Stomach (tissue), 9 donors: Measurements from ENCODE around the gene AMPD3. TPM values are rescaled to one million over a fixed set of nuclear protein-coding genes. Genes with fewer than 3 reads are reported as not detected.

Experiments
- DNase-seq, 2 donors: peaks; one replicate each; pipeline versions ENCODE4 v3.0.0 to v3.0.0-alpha.2; 2013 to 2019
- H3K27ac ChIP-seq, 5 donors: fragments of 200-600 bp in 4 of 5; sonication (generic) in 4 of 5; one replicate each; pipeline ENCODE4 v1.5.1; 2013 to 2019; ENCODE audit warnings: mild to moderate bottlenecking in 1 of 5, moderate library complexity in 1 of 5
- H3K27me3 ChIP-seq, 3 donors: fragments of 200-600 bp; sonication (generic); one replicate each; pipeline ENCODE4 v1.5.1; 2017 to 2019; ENCODE audit warnings: mixed run types in 1 of 3
- H3K36me3 ChIP-seq, 4 donors: fragments of 200-600 bp; sonication (generic); 1 replicate in 3 of 4; 2 replicates in 1 of 4; pipeline ENCODE4 v1.5.1; 2016 to 2019
- H3K4me1 ChIP-seq, 4 donors: fragments of 200-600 bp; sonication (generic); one replicate each; pipeline ENCODE4 v1.5.1; 2016 to 2019
- H3K4me3 ChIP-seq, 4 donors: fragments of 200-600 bp; sonication (generic) in 3 of 4; one replicate each; pipeline ENCODE4 v1.5.1; 2016 to 2019; ENCODE audit warnings: mild to moderate bottlenecking in 1 of 4
- H3K9me3 ChIP-seq, 4 donors: fragments of 200-600 bp; sonication (generic); one replicate each; pipeline ENCODE4 v1.5.1; 2016 to 2019
- POLR2A ChIP-seq, 4 donors: fragments of 450-650 bp; IDR thresholded peaks; one replicate each; pipeline ENCODE4 v1.6.1; 2016; ENCODE audit warnings: antibody characterized with exemption in 4 of 4, control low read depth in 2 of 4, mild to moderate bottlenecking in 1 of 4, moderate library complexity in 1 of 4
- POLR2AphosphoS5 ChIP-seq, 3 donors: sonication (generic); formaldehyde crosslinking; IDR thresholded peaks; one replicate each; pipeline ENCODE4 v1.6.1; 2016; ENCODE audit warnings: antibody characterized with exemption in 3 of 3
- WGBS, 5 donors: extraction: QIAGEN DNeasy Blood & Tissue Kit in 3 of 5; methylation state at CpG; one replicate each; pipeline versions ENCODE4 v1.1.5 to v1.1.7; 2013 to 2018; 5-methylcytosine and 5-hydroxymethylcytosine counted together
- intact Hi-C: fragments of 100-400 bp; cut with DNase I; formaldehyde crosslinking; loops from one replicate; pipeline ENCODE4 v1.15.1; 2023; ENCODE audit warnings: low total_unique reads
- polyA plus RNA-seq, 3 donors: library from polyadenylated mRNA; stranded (reverse); fragments of 200-250 nt; gene quantifications; one replicate each; pipeline ENCODE4 v1.2.3, GENCODE V29; 2013
- total RNA-seq, 5 donors: library from RNA; depleted of rRNA; stranded (reverse); fragments of >200 nt; gene quantifications; one replicate each; pipeline versions ENCODE4 v1.1.0 to v1.2.3, GENCODE V29; 2014 to 2016
- donor health status: healthy with polysubstance abuse.
- donor health status: Bipolar disorder and iron deficiency.
- donor health status: healthy.

AMPD3 gene
- total and polyA plus RNA-seq, 8 donors, result 4.1 to 20.4 (median 8.5) TPM

DNA sequence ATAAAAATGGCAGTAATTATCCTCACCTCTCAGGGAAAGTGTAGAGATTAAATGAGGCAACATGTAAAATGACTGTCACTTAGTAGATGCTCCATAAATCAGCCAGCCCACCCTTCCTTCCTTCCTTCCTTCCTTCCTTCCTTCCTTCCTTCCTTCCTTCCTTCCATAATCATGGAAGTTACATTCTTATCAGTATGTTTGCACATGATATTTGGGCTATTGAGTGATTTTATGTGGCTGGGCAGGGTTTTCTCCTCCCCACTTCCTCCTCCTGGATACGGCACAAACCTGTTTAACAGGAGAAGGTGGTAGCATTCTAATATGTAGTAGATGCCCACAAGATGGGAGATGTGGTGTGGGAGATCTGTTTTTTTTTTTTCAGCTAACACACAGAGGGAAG, 101.5 kb downstream of the AMPD3 start:
- peak in 1 of 2 donors; percentile 39 for DNase-seq
- Histone ChIP-seq H3K27me3 (no peaks in the 10 kb centered on the region), H3K36me3 (peaks cover 0 to 5% (median 0%) of the 10 kb centered on the region in 4 donors), H3K9me3 (peaks cover 0 to 5% (median 2%) of the 10 kb centered on the region in 4 donors), H3K27ac (no peak overlapping the region), H3K4me3 (no peak overlapping the region), H3K4me1 (no peaks in the 10 kb centered on the region)
- 15 to 46% (median 32%) methylated on average over 1 of the region's 1 CpG for WGBS, 5 donors
- TF ChIP-seq POLR2A (IDR thresholded peaks at IDR 0.05), result no peak
- TF ChIP-seq POLR2AphosphoS5 (IDR thresholded peaks at IDR 0.05), result no peak
- intact Hi-C loops, result no loop called here

Other genes with a start within 250 kb of the AMPD3 start
- gene SBF2, start 161.0 kb upstream of the AMPD3 start, total RNA-seq, result 100 to 1,000 TPM in 2 of 5 donors, 10 to 100 TPM in 3; 24.0 to 260 (median 64.8) TPM
- 10 to 100 TPM in 2 of 3 donors, 1 to 10 TPM in 1; 8.6 to 13.3 (median 12.5) TPM for gene SBF2, start 161.0 kb upstream of the AMPD3 start, polyA plus RNA-seq
- gene ADM, start 150.2 kb upstream of the AMPD3 start, total RNA-seq, result 100 to 1,000 TPM in 1 of 5 donors, 10 to 100 TPM in 4; 33.9 to 144 (median 57.4) TPM
- gene ADM, start 150.2 kb upstream of the AMPD3 start, polyA plus RNA-seq, result 10 to 100 TPM; 14.3 to 21.5 (median 19.7) TPM
- 10 to 100 TPM in 3 of 5 donors, 1 to 10 TPM in 2; 6.4 to 71.2 (median 22.5) TPM for gene RNF141, start 85.9 kb downstream of the AMPD3 start, total RNA-seq
- 10 to 100 TPM; 14.9 to 22.0 (median 16.2) TPM for gene RNF141, start 85.9 kb downstream of the AMPD3 start, polyA plus RNA-seq
- gene LYVE1, start 113.4 kb downstream of the AMPD3 start, total RNA-seq, result 100 to 1,000 TPM in 1 of 5 donors, 10 to 100 TPM in 3, 1 to 10 TPM in 1; 5.2 to 149 (median 26.8) TPM
- gene LYVE1, start 113.4 kb downstream of the AMPD3 start, polyA plus RNA-seq, result 10 to 100 TPM in 1 of 3 donors, 1 to 10 TPM in 2; 7.3 to 14.4 (median 8.6) TPM
- gene IRAG1, start 238.5 kb downstream of the AMPD3 start, total RNA-seq, result 10 to 100 TPM; 24.6 to 60.7 (median 40.3) TPM
- 10 to 100 TPM; 12.7 to 17.2 (median 17.1) TPM for gene IRAG1, start 238.5 kb downstream of the AMPD3 start, polyA plus RNA-seq